Adipocyte (in vitro differentiated cells): ENCODE results near the gene FGFBP3.
"Not testable (repeated sequence)": the region's sequence is repeated elsewhere in the genome, so short reads cannot be mapped to it uniquely, and the experiment has no call there.

ENCODE experiments used
- DNase-seq: peaks from one replicate; pipeline ENCODE4 v3.0.0-alpha.2; 2015; ENCODE audit warnings: low read depth
- H3K27me3 ChIP-seq: replicated peaks from 2 replicates; pipeline ENCODE4 v1.7.0; 2013; ENCODE audit warnings: mild to moderate bottlenecking, low read length, moderate library complexity; ENCODE audit not compliant: control insufficient read depth, insufficient read depth
- H3K36me3 ChIP-seq: 2 replicates; pipeline ENCODE4 v1.7.0; 2013; ENCODE audit warnings: low read length, mild to moderate bottlenecking, moderate library complexity; ENCODE audit not compliant: control insufficient read depth, insufficient read depth, severe bottlenecking
- H3K4me1 ChIP-seq: 2 replicates; pipeline ENCODE4 v1.7.0; 2013; ENCODE audit warnings: mild to moderate bottlenecking, low read length, moderate library complexity; ENCODE audit not compliant: control insufficient read depth, insufficient read depth
- H3K4me3 ChIP-seq: 2 replicates; pipeline ENCODE4 v1.7.0; 2013; ENCODE audit warnings: mild to moderate bottlenecking, low read length, moderate library complexity
- H3K9ac ChIP-seq: 2 replicates; pipeline ENCODE4 v1.7.0; 2013; ENCODE audit warnings: mild to moderate bottlenecking, low read length, moderate library complexity
- H3K9me3 ChIP-seq: 2 replicates; pipeline ENCODE4 v1.7.0; 2013; ENCODE audit warnings: mild to moderate bottlenecking, low read length, moderate library complexity; ENCODE audit not compliant: control insufficient read depth

The FGFBP3 gene

GRCh38 chr10:91896212-91896756, 13.0 kb downstream of the FGFBP3 start:
- Histone ChIP-seq H3K4me3 (no peak overlapping the region), H3K9me3 (no peaks in the 10 kb centered on the region), H3K27me3 (no peaks in the 10 kb centered on the region), H3K4me1 (peaks cover 8% of the 10 kb centered on the region), H3K36me3 (no peaks in the 10 kb centered on the region), H3K9ac (no peak overlapping the region)
- no peak for DNase-seq

DNA sequence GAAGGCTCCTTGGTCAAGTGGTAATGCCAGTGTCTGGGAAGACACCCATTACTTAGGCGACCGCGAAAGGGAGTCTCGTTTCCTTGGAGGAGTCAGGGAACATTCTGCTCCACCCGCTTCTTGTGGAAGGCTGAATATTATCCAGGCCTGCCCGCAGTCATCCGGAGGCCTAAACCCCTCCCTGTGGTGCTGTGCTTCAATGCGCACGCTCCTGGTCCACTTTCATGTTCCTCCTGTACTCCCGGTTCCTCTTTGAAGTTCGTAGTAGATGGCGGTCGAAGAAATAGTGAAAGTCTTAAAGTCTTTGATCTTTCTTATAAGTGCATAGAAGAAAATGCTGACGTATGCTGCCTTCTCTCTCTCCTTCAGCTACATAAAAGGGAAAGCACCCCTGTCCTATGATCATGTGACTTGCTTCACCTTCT, 15.0 kb downstream of the FGFBP3 start:
- not testable (repeated sequence) for H3K4me3 ChIP-seq, H3K36me3 ChIP-seq, DNase-seq, H3K9ac ChIP-seq, H3K9me3 ChIP-seq, H3K27me3 ChIP-seq
- peaks cover 16% of the 10 kb centered on the region for H3K4me1 ChIP-seq

- Histone ChIP-seq H3K4me1 (peaks cover 16% of the 10 kb centered on the region), H3K9ac (no peak overlapping the region), H3K4me3 (no peak overlapping the region), H3K27me3 (peaks cover under 1% of the 10 kb centered on the region), H3K9me3 (no peaks in the 10 kb centered on the region), H3K36me3 (no peaks in the 10 kb centered on the region)
- no peak for DNase-seq
These were observed 16.2 kb downstream of the FGFBP3 start for GRCh38 chr10:91893051-91893450.

GRCh38 chr10:91891125-91892001, 17.9 kb downstream of the FGFBP3 start:
- peak; percentile 16 for DNase-seq
- Histone ChIP-seq H3K27me3 (peaks cover 5% of the 10 kb centered on the region), H3K9me3 (no peaks in the 10 kb centered on the region), H3K4me3 (no peak overlapping the region), H3K9ac (peak overlapping the region; percentile 21), H3K36me3 (no peaks in the 10 kb centered on the region), H3K4me1 (peaks cover 23% of the 10 kb centered on the region)

DNA sequence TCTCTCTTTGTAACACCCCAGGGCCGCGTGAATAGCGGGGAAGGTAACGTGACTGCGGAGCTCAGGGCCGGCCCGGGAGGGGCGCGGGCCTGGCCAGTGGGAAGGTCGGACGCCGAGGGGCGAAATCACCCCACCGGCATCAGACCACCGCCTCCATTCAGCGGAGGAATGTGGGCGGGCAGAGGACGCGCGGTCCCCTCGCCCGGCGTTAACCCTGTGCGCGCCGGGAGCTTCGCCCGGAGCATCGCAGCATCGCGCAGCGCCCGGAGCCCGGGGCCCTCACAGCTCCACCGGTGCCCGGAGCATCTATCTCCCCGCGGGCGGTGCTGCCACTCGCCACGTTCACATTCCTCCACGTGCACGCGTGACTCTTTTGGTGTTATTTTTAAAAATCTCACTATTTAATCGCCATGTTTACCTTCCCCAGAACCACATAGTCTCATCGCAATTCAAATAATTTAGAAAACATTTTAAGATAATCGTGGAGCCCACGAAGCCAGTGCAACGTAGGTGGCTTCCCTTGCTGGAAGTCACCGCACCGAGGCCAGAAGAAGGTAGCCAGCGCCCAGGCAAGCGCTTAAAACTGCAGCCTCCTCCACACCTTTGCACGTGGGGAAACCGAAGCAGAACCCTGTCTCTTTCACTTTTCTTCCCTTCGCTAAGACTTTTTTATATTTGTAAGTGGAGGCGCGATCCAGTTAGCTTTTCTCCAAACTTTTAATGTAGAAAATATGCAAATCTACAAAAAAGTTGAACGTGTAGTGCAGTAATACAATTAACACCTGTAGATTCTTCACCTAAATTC, 21.8 kb downstream of the FGFBP3 start:
- peak overlapping the region; percentile 83 for H3K4me3 ChIP-seq
- H3K27me3 ChIP-seq, result peaks cover 5% of the 10 kb centered on the region
- peak; percentile 68 for DNase-seq
- H3K4me1 ChIP-seq, result peaks cover 35% of the 10 kb centered on the region
- no peaks in the 10 kb centered on the region for H3K36me3 ChIP-seq
- H3K9ac ChIP-seq, result peak overlapping the region; percentile 64
- no peaks in the 10 kb centered on the region for H3K9me3 ChIP-seq

DNA sequence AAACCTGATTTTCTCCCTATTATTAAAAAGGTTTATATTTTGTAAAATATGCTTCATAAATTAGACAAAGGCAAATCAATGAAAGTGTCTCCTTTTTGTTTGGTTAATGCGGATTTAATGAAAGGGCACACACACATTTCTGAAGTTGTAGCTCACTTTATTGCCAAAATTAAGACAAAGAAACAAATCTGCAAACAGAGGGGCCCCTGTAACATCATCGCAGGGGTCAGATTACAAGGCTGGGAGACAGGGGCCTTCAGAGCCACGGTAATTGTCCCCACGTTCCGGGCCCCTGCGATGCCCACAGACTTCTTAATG, 22.4 kb downstream of the FGFBP3 start:
- Histone ChIP-seq H3K9me3 (no peaks in the 10 kb centered on the region), H3K36me3 (no peaks in the 10 kb centered on the region), H3K9ac (peak overlapping the region; percentile 64), H3K27me3 (peaks cover 5% of the 10 kb centered on the region), H3K4me1 (peaks cover 33% of the 10 kb centered on the region), H3K4me3 (peak overlapping the region; percentile 83)
- DNase-seq, result no peak

- no peak overlapping the region for H3K9ac ChIP-seq
- no peaks in the 10 kb centered on the region for H3K36me3 ChIP-seq
- H3K27me3 ChIP-seq, result peaks cover 5% of the 10 kb centered on the region
- no peak for DNase-seq
- peaks cover 19% of the 10 kb centered on the region for H3K4me1 ChIP-seq
- H3K9me3 ChIP-seq, result no peaks in the 10 kb centered on the region
- no peak overlapping the region for H3K4me3 ChIP-seq
These were observed 23.8 kb downstream of the FGFBP3 start for GRCh38 chr10:91885362-91886079.

DNA sequence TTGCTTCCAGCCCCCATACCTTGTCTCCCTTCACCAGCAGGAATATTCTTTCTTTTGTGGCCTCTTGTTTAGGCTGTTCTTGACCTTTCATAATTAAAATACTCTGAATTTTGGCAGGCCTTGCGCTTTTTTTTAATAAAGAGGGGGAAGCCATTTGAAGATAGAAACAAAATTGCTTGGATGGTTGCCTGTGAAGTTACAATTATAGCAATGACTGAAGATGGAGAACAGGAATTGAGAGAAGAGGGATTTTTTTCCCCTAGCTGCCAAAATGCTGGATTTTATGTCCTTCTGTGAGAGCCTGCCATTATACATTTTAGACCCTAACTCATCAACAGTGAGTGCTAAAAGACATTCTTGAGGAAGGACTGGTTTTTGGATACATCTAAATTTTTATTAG, 24.8 kb downstream of the FGFBP3 start:
- Histone ChIP-seq H3K9me3 (no peaks in the 10 kb centered on the region), H3K27me3 (peaks cover 5% of the 10 kb centered on the region), H3K36me3 (no peaks in the 10 kb centered on the region), H3K4me1 (peaks cover 26% of the 10 kb centered on the region), H3K9ac (no peak overlapping the region), H3K4me3 (no peak overlapping the region)
- no peak for DNase-seq

- peak; percentile 56 for DNase-seq
- Histone ChIP-seq H3K36me3 (no peaks in the 10 kb centered on the region), H3K4me3 (peak overlapping the region; percentile 65), H3K4me1 (peaks cover 26% of the 10 kb centered on the region), H3K27me3 (peaks cover 5% of the 10 kb centered on the region), H3K9me3 (no peaks in the 10 kb centered on the region), H3K9ac (peak overlapping the region; percentile 42)
These were observed 25.5 kb downstream of the FGFBP3 start for GRCh38 chr10:91883549-91884444.

DNA sequence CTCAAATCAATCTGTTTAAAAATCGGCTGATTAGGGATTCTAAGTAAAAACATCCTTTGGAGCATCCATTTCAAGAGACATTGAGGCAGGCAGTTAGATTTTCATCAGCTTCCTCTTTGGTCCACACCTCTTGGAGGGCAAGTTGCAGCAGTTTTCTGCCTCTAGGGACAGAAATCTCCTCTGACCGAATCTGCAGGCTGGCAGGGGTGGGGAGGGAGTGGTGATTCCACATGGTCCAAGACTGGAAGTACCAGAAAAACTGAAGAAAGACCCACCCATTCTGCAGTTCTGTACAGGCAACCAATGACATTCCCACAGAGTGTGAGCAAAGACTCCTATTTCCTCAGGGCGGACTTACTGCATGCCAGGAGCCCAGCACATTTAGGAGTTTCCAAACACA, 29.0 kb downstream of the FGFBP3 start:
- Histone ChIP-seq H3K4me3 (no peak overlapping the region), H3K36me3 (no peaks in the 10 kb centered on the region), H3K9ac (no peak overlapping the region), H3K4me1 (peaks cover 19% of the 10 kb centered on the region), H3K27me3 (no peaks in the 10 kb centered on the region), H3K9me3 (no peaks in the 10 kb centered on the region)
- DNase-seq, result peak; percentile 56
